Measurements from ENCODE around the gene NOX4. TPM values are rescaled to one million over a fixed set of nuclear protein-coding genes. Genes with fewer than 3 reads are reported as not detected.

The NOX4 gene
- total and polyA plus RNA-seq, 2 of the 8 experiments (the other 6 are each of a cell fraction or from before 2014, with no cell fraction given), result 2.0 to 2.3 TPM

- Histone ChIP-seq H3K23me2 (ENCODE audit: low read depth, low read length) (0 out of 2 replicates have a peak, but pooled peaks cover 2% of the 10 kb centered on the region), H3K36me3 (ENCODE audit: control insufficient read depth in 2 of 4, insufficient read depth in 4 of 4, low read length in 3 of 4) (no peaks in the 10 kb centered on the region), H4K20me1 (replicated peaks in 1 of 2; ENCODE audit: control insufficient read depth in 1 of 2, insufficient read depth in 2 of 2, low read length in 2 of 2) (no peaks in the 10 kb centered on the region), H3K4me2 (ENCODE audit: insufficient read depth in 1 of 2, low read depth in 2 of 2, low read length in 2 of 2) (no peak overlapping the region), H2BK15ac (ENCODE audit: low read length) (no peak overlapping the region), H4K8ac (ENCODE audit: extremely low read depth, insufficient read depth, low read length) (no peak overlapping the region), H3K79me1 (ENCODE audit: low read depth, low read length) (no peaks in the 10 kb centered on the region), H3K4me3 (ENCODE audit: extremely low read depth in 1 of 4, insufficient read depth in 2 of 4, low read depth in 3 of 4, low read length in 4 of 4) (no peak overlapping the region), H2AK5ac (ENCODE audit: low read depth, low read length) (no peak overlapping the region), H4K91ac (replicated peaks; ENCODE audit: insufficient read length, low read length) (no peak overlapping the region), H4K5ac (ENCODE audit: insufficient read length, low read depth, low read length) (no peak overlapping the region), H3K9ac (replicated peaks in 1 of 4; ENCODE audit: extremely low read depth in 1 of 4, low read depth in 3 of 4, low read length in 3 of 4) (no peak overlapping the region), H3K14ac (ENCODE audit: insufficient read length) (no peak overlapping the region), H3K9me3 (ENCODE audit: insufficient read depth in 2 of 2, low read depth in 1 of 2, low read length in 1 of 2) (no peaks in the 10 kb centered on the region), H2BK5ac (ENCODE audit: low read depth, low read length) (no peak overlapping the region), H3K4me1 (replicated peaks in 1 of 4; ENCODE audit: control insufficient read depth in 3 of 4, insufficient read depth in 4 of 4, low read length in 3 of 4) (no peaks in the 10 kb centered on the region), H3K56ac (replicated peaks; ENCODE audit: insufficient read length, low read depth, low read length) (no peak overlapping the region), H3K4ac (replicated peaks; ENCODE audit: insufficient read length, low read depth, low read length) (no peak overlapping the region), H3K27me3 (replicated peaks in 1 of 4; ENCODE audit: control insufficient read depth in 3 of 4, extremely low read depth in 1 of 4, insufficient read depth in 3 of 4, low read length in 3 of 4) (peaks cover 0 to 2% (median 0%) of the 10 kb centered on the region in 4 experiments; a peak in 1 of 7 replicates), H3K79me2 (ENCODE audit: control insufficient read depth in 1 of 2, insufficient read depth in 2 of 2, low read length in 2 of 2) (no peaks in the 10 kb centered on the region), H2BK20ac (ENCODE audit: low read length) (no peak overlapping the region), H3K18ac (ENCODE audit: extremely low read depth, low read length) (no peak overlapping the region), H2BK120ac (replicated peaks; ENCODE audit: low read depth, low read length) (no peak overlapping the region), H3K27ac (ENCODE audit: low read depth, low read length) (no peak overlapping the region), H3K23ac (ENCODE audit: insufficient read length) (no peak overlapping the region), H2BK12ac (ENCODE audit: low read depth, low read length) (no peak overlapping the region), H2AFZ (ENCODE audit: low read length) (no peak overlapping the region)
- DNase-seq (ENCODE audit: low read depth in 1 of 2, low spot score in 2 of 2) (no peak), FAIRE-seq (no peak)
- CTCF ChIA-PET (ENCODE audit: partially characterized antibody), result no interaction called here
- WGBS, 2 experiments (ENCODE audit: extremely low coverage in 1 of 2, insufficient coverage in 1 of 2, insufficient read length in 1 of 2, insufficient replicate concordance in 2 of 2, low coverage in 1 of 2, low lambda C conversion rate in 2 of 2, missing lambda C conversion rate in 1 of 2), result 87% methylated on average over 4 of the region's 4 CpGs; no CpG with 5 or more reads in 1 of the 2 experiments
- POLR2A ChIA-PET (ENCODE audit: partially characterized antibody), result no interaction called here
- TF ChIP-seq RAD21 (IDR thresholded peaks at IDR 0.05 in 1 of 2, conservative IDR thresholded peaks at IDR 0.05 in 1 of 2; ENCODE audit: low read depth in 2 of 2, low read length in 2 of 2) (no peak), KDM1A (IDR thresholded peaks at IDR 0.05; ENCODE audit: borderline replicate concordance, low read length) (no peak), SP4 (IDR thresholded peaks at IDR 0.05; ENCODE audit: low read length) (no peak), KDM4A (IDR thresholded peaks at IDR 0.05; ENCODE audit: low read depth, low read length, severe bottlenecking) (no peak), EGR1 (IDR thresholded peaks at IDR 0.05; ENCODE audit: borderline replicate concordance, low read depth, low read length) (no peak), BCL11A (IDR thresholded peaks at IDR 0.05; ENCODE audit: low read depth in 2 of 2, low read length in 2 of 2) (no peak)
Measured at GRCh38 chr11:89535221-89535620, 44.0 kb upstream of the NOX4 start.

Measured in H1 (cell line).